Caco-2 (cell line): ENCODE data around the gene VAC14. TPM values are rescaled to one million over a fixed set of nuclear protein-coding genes. Genes with fewer than 3 reads are reported as not detected.

ENCODE experiments used
- BruUV-seq: library from RNA; stranded (reverse); fragments of 400-500 nt; replicated peaks from 2 replicates; lab custom pipeline; 2021; lab: Mats Ljungman, UMichigan
- CTCF ChIA-PET: fragments of 300-600 bp; sonication (Branson Sonifier 250); formaldehyde crosslinking; loops from one replicate; lab custom pipeline; 2022; ENCODE audit warnings: antibody characterized with exemption; lab: Charles Lee
- POLR2A ChIA-PET: fragments of 300-600 bp; sonication (Branson Sonifier 250); formaldehyde crosslinking; loops from one replicate; lab custom pipeline; 2022; ENCODE audit warnings: antibody characterized with exemption; lab: Charles Lee
- DNase-seq, 2 experiments: peaks; one replicate each; pipeline versions ENCODE4 v3.0.0 to v3.0.0-alpha.2; 2020 to 2022
- H3K27me3 ChIP-seq: replicated peaks from 2 replicates; pipeline ENCODE4 v1.6.0; 2011; ENCODE audit warnings: low read length; ENCODE audit not compliant: control insufficient read depth, insufficient read depth
- H3K36me3 ChIP-seq: 2 replicates; pipeline ENCODE4 v1.5.1; 2011; ENCODE audit warnings: low read length; ENCODE audit not compliant: control insufficient read depth, insufficient read depth
- H3K4me1 ChIP-seq: fragments of 250-450 bp; sonication (Bioruptor Pico); 2 replicates; pipeline ENCODE4 v1.5.1; 2020; ENCODE audit warnings: mild to moderate bottlenecking
- H3K4me3 ChIP-seq: 2 replicates; pipeline ENCODE4 v1.5.1; 2011; ENCODE audit warnings: low read depth, mild to moderate bottlenecking, control low read depth, low read length
- H3K9me3 ChIP-seq: fragments of 250-450 bp; sonication (Bioruptor Pico); 2 replicates; pipeline ENCODE4 v1.5.1; 2020; ENCODE audit warnings: mild to moderate bottlenecking, moderate library complexity
- H3K27ac Mint-ChIP-seq: one replicate; pipeline ENCODE4 v1.8.0; 2022; ENCODE audit warnings: mixed read lengths; ENCODE audit not compliant: unreplicated experiment
- H3K27me3 Mint-ChIP-seq: one replicate; pipeline ENCODE4 v1.8.0; 2022; ENCODE audit warnings: mixed read lengths; ENCODE audit not compliant: insufficient read depth, unreplicated experiment
- H3K36me3 Mint-ChIP-seq: one replicate; pipeline ENCODE4 v1.8.0; 2022; ENCODE audit warnings: mild to moderate bottlenecking, mixed read lengths; ENCODE audit not compliant: insufficient read depth, unreplicated experiment
- H3K4me1 Mint-ChIP-seq: one replicate; pipeline ENCODE4 v1.8.0; 2022; ENCODE audit warnings: low read depth, mixed read lengths; ENCODE audit not compliant: unreplicated experiment
- H3K4me3 Mint-ChIP-seq: one replicate; pipeline ENCODE4 v1.8.0; 2022; ENCODE audit warnings: mild to moderate bottlenecking, moderate library complexity, mixed read lengths; ENCODE audit not compliant: unreplicated experiment
- H3K9me3 Mint-ChIP-seq: one replicate; pipeline ENCODE4 v1.8.0; 2022; ENCODE audit warnings: mixed read lengths; ENCODE audit not compliant: unreplicated experiment
- CTCF ChIP-seq, 2 experiments: fragments of 200-600 bp in 1 of 2; IDR thresholded peaks; 1 replicate in 1 of 2; 2 replicates in 1 of 2; pipeline versions ENCODE4 v1.5.1 to v1.8.0; 2011 to 2022; ENCODE audit warnings: antibody characterized with exemption in 1 of 2, control low read depth in 1 of 2, inconsistent platforms in 1 of 2, low read depth in 1 of 2, low read length in 1 of 2, mild to moderate bottlenecking in 1 of 2, moderate library complexity in 1 of 2; ENCODE audit not compliant: insufficient read depth in 1 of 2, severe bottlenecking in 1 of 2, unreplicated experiment in 1 of 2
- intact Hi-C: fragments of 100-400 bp; cut with micrococcal nuclease; formaldehyde crosslinking; loops from one replicate; pipeline ENCODE4 v1.10.0; 2022; ENCODE audit not compliant: unreplicated experiment
- total RNA-seq: library from RNA; stranded (reverse); gene quantifications from 2 replicates; pipeline ENCODE4 v1.2.3, GENCODE V29; 2022

The VAC14 gene
- total RNA-seq, 1 experiment from 2014 or later: 63.5 TPM

- Histone ChIP-seq H3K9me3 (no peaks in the 10 kb centered on the region), H3K4me3 (no peak overlapping the region), H3K27me3 (no peaks in the 10 kb centered on the region), H3K4me1 (no peaks in the 10 kb centered on the region), H3K36me3 (peaks cover 1% of the 10 kb centered on the region)
- H3K4me3 Mint-ChIP-seq: no peak overlapping the region
- H3K4me1 Mint-ChIP-seq: peaks cover 6% of the 10 kb centered on the region
- no peaks in the 10 kb centered on the region for H3K9me3 Mint-ChIP-seq
- peaks cover 36% of the 10 kb centered on the region for H3K36me3 Mint-ChIP-seq
- H3K27me3 Mint-ChIP-seq: no peaks in the 10 kb centered on the region
- TF ChIP-seq CTCF (IDR thresholded peaks at IDR 0.05; ENCODE audit: insufficient read depth in 1 of 2, low read depth in 1 of 2, low read length in 1 of 2, severe bottlenecking in 1 of 2, unreplicated experiment in 1 of 2): no peak
- intact Hi-C loops: no loop called here
- no TSS peak for BruUV-seq
- no peak overlapping the region for H3K27ac Mint-ChIP-seq
- CTCF ChIA-PET: no interaction called here
- no peak for DNase-seq
- POLR2A ChIA-PET: no interaction called here
These were observed 34.3 kb downstream of the VAC14 start for GRCh38 chr16:70766658-70767057.

GRCh38 chr16:70766176-70766575 is 34.8 kb downstream of the VAC14 start:
- no peak for TF ChIP-seq CTCF (IDR thresholded peaks at IDR 0.05; ENCODE audit: insufficient read depth in 1 of 2, low read depth in 1 of 2, low read length in 1 of 2, severe bottlenecking in 1 of 2, unreplicated experiment in 1 of 2)
- no peak for DNase-seq
- H3K27ac Mint-ChIP-seq: no peak overlapping the region
- no peak overlapping the region for H3K4me3 Mint-ChIP-seq
- peaks cover 6% of the 10 kb centered on the region for H3K4me1 Mint-ChIP-seq
- intact Hi-C loops: no loop called here
- no peak overlapping the region for H3K4me3 ChIP-seq
- peaks cover 38% of the 10 kb centered on the region for H3K36me3 Mint-ChIP-seq
- CTCF ChIA-PET: interaction anchor here (0.6 to 1.1 kb wide), 2 partner anchors 12 to 41 kb away, joined by 3 to 5 read pairs; no protein-coding TSS in a partner anchor
- BruUV-seq: no TSS peak
- H3K27me3 ChIP-seq: no peaks in the 10 kb centered on the region
- H3K9me3 ChIP-seq: no peaks in the 10 kb centered on the region
- POLR2A ChIA-PET: interaction anchor here (0.6 to 0.7 kb wide), 2 partner anchors 14 to 194 kb away, joined by 4 read pairs; no protein-coding TSS in a partner anchor
- H3K4me1 ChIP-seq: peaks cover 3% of the 10 kb centered on the region
- peaks cover 1% of the 10 kb centered on the region for H3K36me3 ChIP-seq
- no peaks in the 10 kb centered on the region for H3K27me3 Mint-ChIP-seq
- H3K9me3 Mint-ChIP-seq: no peaks in the 10 kb centered on the region

- no peaks in the 10 kb centered on the region for H3K27me3 ChIP-seq
- no TSS peak for BruUV-seq
- POLR2A ChIA-PET: interaction anchor here (0.6 to 0.7 kb wide), 2 partner anchors 14 to 193 kb away, joined by 4 read pairs; no protein-coding TSS in a partner anchor
- Mint-ChIP-seq H3K27ac (no peak overlapping the region), H3K4me1 (peaks cover 6% of the 10 kb centered on the region), H3K4me3 (no peak overlapping the region), H3K27me3 (no peaks in the 10 kb centered on the region), H3K9me3 (no peaks in the 10 kb centered on the region), H3K36me3 (peaks cover 44% of the 10 kb centered on the region)
- H3K36me3 ChIP-seq: peaks cover 1% of the 10 kb centered on the region
- intact Hi-C loops: no loop called here
- H3K4me3 ChIP-seq: no peak overlapping the region
- DNase-seq: no peak
- CTCF ChIA-PET: interaction anchor here (0.6 to 1.1 kb wide), 2 partner anchors 13 to 40 kb away, joined by 3 to 5 read pairs; no protein-coding TSS in a partner anchor
- TF ChIP-seq CTCF (IDR thresholded peaks at IDR 0.05; ENCODE audit: insufficient read depth in 1 of 2, low read depth in 1 of 2, low read length in 1 of 2, severe bottlenecking in 1 of 2, unreplicated experiment in 1 of 2): no peak
- H3K9me3 ChIP-seq: no peaks in the 10 kb centered on the region
- H3K4me1 ChIP-seq: peaks cover 9% of the 10 kb centered on the region
These were observed 35.5 kb downstream of the VAC14 start for GRCh38 chr16:70765491-70765890.
